ENCODE results near the gene ACMSD. TPM values are rescaled to one million over a fixed set of nuclear protein-coding genes. Genes with fewer than 3 reads are reported as not detected.
"Not testable (repeated sequence)": the region's sequence is repeated elsewhere in the genome, so short reads cannot be mapped to it uniquely, and the experiment has no call there.

The ACMSD gene
- total RNA-seq, 2 experiments from 2014 or later, result not detected

GRCh38 chr2:134905168-134905567 lies 66.8 kb downstream of the ACMSD start:
- ChIA-PET POLR2A (interaction anchor here (0.7 to 1.4 kb wide), 3 partner anchors 9 to 29 kb away, joined by 3 to 4 read pairs (median 3); no protein-coding TSS in a partner anchor), CTCF (ENCODE audit: unreplicated experiment) (no interaction called here)
- Histone ChIP-seq H3K9me3 (ENCODE audit: low read length) (peaks cover 3% of the 10 kb centered on the region; the same call in 1 of the 2 replicates), H3K4me1 (ENCODE audit: insufficient read depth, low read length, poor library complexity, severe bottlenecking) (no peaks in the 10 kb centered on the region), H3K9me2 (ENCODE audit: insufficient read depth, low read length) (no peaks in the 10 kb centered on the region), H3K36me3 (ENCODE audit: insufficient read depth, low read length) (no peaks in the 10 kb centered on the region), H4K20me1 (ENCODE audit: insufficient read depth, low read length) (no peaks in the 10 kb centered on the region), H3K4me2 (ENCODE audit: low read length) (no peak overlapping the region), H2AFZ (ENCODE audit: low read length) (no peak overlapping the region), H3K79me2 (ENCODE audit: insufficient read depth, low read depth, low read length) (no peaks in the 10 kb centered on the region), H3K4me3 (ENCODE audit: low read depth, low read length, poor library complexity, severe bottlenecking) (no peak overlapping the region), H3K27ac (ENCODE audit: low read depth, low read length, poor library complexity, severe bottlenecking) (no peak overlapping the region)
- no TSS peak for BruUV-seq (replicated peaks)
- intact Hi-C loops (cut with micrococcal nuclease; ENCODE audit: unreplicated experiment), result no loop called here
- TF ChIP-seq CTCF (conservative IDR thresholded peaks at IDR 0.05; ENCODE audit: low read length), result no peak
- no peak for TF ChIP-seq EZH2phosphoT487 (IDR thresholded peaks at IDR 0.05; ENCODE audit: borderline replicate concordance, low read depth, low read length)
- DNase-seq (ENCODE audit: low spot score), result no peak

- Histone ChIP-seq H4K20me1 (ENCODE audit: insufficient read depth, low read length) (no peaks in the 10 kb centered on the region), H3K9me3 (ENCODE audit: low read length) (peaks cover 3% of the 10 kb centered on the region; the same call in 1 of the 2 replicates), H3K79me2 (ENCODE audit: insufficient read depth, low read depth, low read length) (no peaks in the 10 kb centered on the region), H3K4me1 (ENCODE audit: insufficient read depth, low read length, poor library complexity, severe bottlenecking) (no peaks in the 10 kb centered on the region), H3K4me3 (ENCODE audit: low read depth, low read length, poor library complexity, severe bottlenecking) (no peak overlapping the region), H3K9me2 (ENCODE audit: insufficient read depth, low read length) (no peaks in the 10 kb centered on the region), H3K4me2 (ENCODE audit: low read length) (no peak overlapping the region), H2AFZ (ENCODE audit: low read length) (no peak overlapping the region), H3K27ac (ENCODE audit: low read depth, low read length, poor library complexity, severe bottlenecking) (no peak overlapping the region), H3K36me3 (ENCODE audit: insufficient read depth, low read length) (no peaks in the 10 kb centered on the region)
- ChIA-PET POLR2A (interaction anchor here (1.6 kb wide), 1 partner anchor 9 kb away, joined by 4 read pairs; no protein-coding TSS in a partner anchor), CTCF (ENCODE audit: unreplicated experiment) (no interaction called here)
- no peak for DNase-seq (ENCODE audit: low spot score)
- no TSS peak for BruUV-seq (replicated peaks)
- TF ChIP-seq EZH2phosphoT487 (IDR thresholded peaks at IDR 0.05; ENCODE audit: borderline replicate concordance, low read depth, low read length) (no peak), CTCF (conservative IDR thresholded peaks at IDR 0.05; ENCODE audit: low read length) (no peak)
- intact Hi-C loops (cut with micrococcal nuclease; ENCODE audit: unreplicated experiment), result no loop called here
These were observed 68.3 kb downstream of the ACMSD start for GRCh38 chr2:134906726-134907125.

GRCh38 chr2:134907441-134908116 lies 69.2 kb downstream of the ACMSD start:
- H3K4me3 ChIP-seq (ENCODE audit: low read depth, low read length, poor library complexity, severe bottlenecking); H2AFZ ChIP-seq (ENCODE audit: low read length); H3K9me3 ChIP-seq (ENCODE audit: low read length); H3K9me2 ChIP-seq (ENCODE audit: insufficient read depth, low read length); H3K4me1 ChIP-seq (ENCODE audit: insufficient read depth, low read length, poor library complexity, severe bottlenecking); BruUV-seq (replicated peaks); CTCF ChIA-PET (ENCODE audit: unreplicated experiment); H3K27ac ChIP-seq (ENCODE audit: low read depth, low read length, poor library complexity, severe bottlenecking); H4K20me1 ChIP-seq (ENCODE audit: insufficient read depth, low read length); DNase-seq (ENCODE audit: low spot score); H3K4me2 ChIP-seq (ENCODE audit: low read length); H3K79me2 ChIP-seq (ENCODE audit: insufficient read depth, low read depth, low read length); intact Hi-C loops (cut with micrococcal nuclease; ENCODE audit: unreplicated experiment); H3K36me3 ChIP-seq (ENCODE audit: insufficient read depth, low read length): not testable (repeated sequence)
- POLR2A ChIA-PET, result interaction anchor here (0.7 to 1.6 kb wide), 3 partner anchors 8 to 173 kb away, joined by 3 to 4 read pairs (median 3); no protein-coding TSS in a partner anchor

Measured in OCI-LY7 (cell line).